RWPE2 (cell line): Measurements from ENCODE around the gene TWIST1.
A peak's percentile ranks its signal among the peaks of the same experiment; 100 is the strongest.

ENCODE experiments used
- ATAC-seq: fragments of 200-7000 bp; cut with Tn5 transposase; 3 replicates; pipeline ENCODE4 v1.9.1; 2021; ENCODE audit warnings: low read depth
- DNase-seq: peaks from one replicate; pipeline ENCODE4 v3.0.0-alpha.2; 2020; ENCODE audit warnings: low spot score
- H3K27ac ChIP-seq: fragments of 450-650 bp; 2 replicates; pipeline ENCODE4 v1.5.1; 2017; ENCODE audit warnings: mild to moderate bottlenecking; ENCODE audit not compliant: poor library complexity, severe bottlenecking
- H3K27me3 ChIP-seq: fragments of 250-450 bp; sonication (Bioruptor Pico); 2 replicates; pipeline ENCODE4 v1.5.1; 2021; ENCODE audit warnings: mild to moderate bottlenecking, moderate library complexity; ENCODE audit not compliant: insufficient read depth, poor library complexity, severe bottlenecking
- H3K36me3 ChIP-seq: fragments of 250-450 bp; sonication (Bioruptor Pico); 2 replicates; pipeline ENCODE4 v1.5.1; 2020; ENCODE audit warnings: low read depth, mild to moderate bottlenecking, moderate library complexity
- H3K4me1 ChIP-seq: fragments of 250-450 bp; sonication (Bioruptor Pico); 2 replicates; pipeline ENCODE4 v1.5.1; 2021; ENCODE audit warnings: mild to moderate bottlenecking, moderate library complexity; ENCODE audit not compliant: insufficient read depth, poor library complexity, severe bottlenecking
- H3K4me3 ChIP-seq: fragments of 250-450 bp; sonication (Bioruptor Pico); 2 replicates; pipeline ENCODE4 v1.5.1; 2021; ENCODE audit warnings: mild to moderate bottlenecking, moderate library complexity; ENCODE audit not compliant: severe bottlenecking
- H3K9me3 ChIP-seq: fragments of 250-450 bp; sonication (Bioruptor Pico); 2 replicates; pipeline ENCODE4 v1.5.1; 2021; ENCODE audit warnings: mild to moderate bottlenecking, moderate library complexity; ENCODE audit not compliant: severe bottlenecking
- TF ChIP-seq, protein P1 (sequence below): fragments of 450-650 bp; IDR thresholded peaks from one replicate; pipeline ENCODE4 v1.5.1; 2017; ENCODE audit warnings: mild to moderate bottlenecking, moderate library complexity; ENCODE audit not compliant: poor library complexity, severe bottlenecking

TWIST1 gene

DNA sequence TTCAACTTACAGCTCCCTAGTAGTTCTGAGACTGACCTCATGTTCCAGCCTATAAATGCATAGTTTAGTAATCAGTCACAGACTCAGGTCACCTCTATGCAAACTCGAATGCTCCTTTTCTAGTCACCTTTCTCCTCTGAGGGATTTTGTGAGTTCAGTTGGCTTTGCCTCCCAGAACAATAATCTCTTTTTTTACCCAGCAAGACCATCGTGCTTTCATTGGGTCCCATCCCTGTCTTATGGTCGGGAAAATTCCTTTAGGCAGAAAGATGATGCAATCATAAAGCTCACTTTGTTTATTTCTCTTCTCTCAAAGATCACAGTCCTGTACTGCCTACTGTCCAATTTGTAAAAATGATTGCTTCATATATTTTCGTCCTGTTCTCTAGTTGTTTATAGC, 38.4 kb downstream of the TWIST1 start:
- H3K27ac ChIP-seq: peak overlapping the region; percentile 31
- no peaks in the 10 kb centered on the region for H3K27me3 ChIP-seq
- TF ChIP-seq, protein P1, sequence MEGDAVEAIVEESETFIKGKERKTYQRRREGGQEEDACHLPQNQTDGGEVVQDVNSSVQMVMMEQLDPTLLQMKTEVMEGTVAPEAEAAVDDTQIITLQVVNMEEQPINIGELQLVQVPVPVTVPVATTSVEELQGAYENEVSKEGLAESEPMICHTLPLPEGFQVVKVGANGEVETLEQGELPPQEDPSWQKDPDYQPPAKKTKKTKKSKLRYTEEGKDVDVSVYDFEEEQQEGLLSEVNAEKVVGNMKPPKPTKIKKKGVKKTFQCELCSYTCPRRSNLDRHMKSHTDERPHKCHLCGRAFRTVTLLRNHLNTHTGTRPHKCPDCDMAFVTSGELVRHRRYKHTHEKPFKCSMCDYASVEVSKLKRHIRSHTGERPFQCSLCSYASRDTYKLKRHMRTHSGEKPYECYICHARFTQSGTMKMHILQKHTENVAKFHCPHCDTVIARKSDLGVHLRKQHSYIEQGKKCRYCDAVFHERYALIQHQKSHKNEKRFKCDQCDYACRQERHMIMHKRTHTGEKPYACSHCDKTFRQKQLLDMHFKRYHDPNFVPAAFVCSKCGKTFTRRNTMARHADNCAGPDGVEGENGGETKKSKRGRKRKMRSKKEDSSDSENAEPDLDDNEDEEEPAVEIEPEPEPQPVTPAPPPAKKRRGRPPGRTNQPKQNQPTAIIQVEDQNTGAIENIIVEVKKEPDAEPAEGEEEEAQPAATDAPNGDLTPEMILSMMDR: no peak
- peak; percentile 93 for ATAC-seq
- H3K9me3 ChIP-seq: no peaks in the 10 kb centered on the region
- no peaks in the 10 kb centered on the region for H3K36me3 ChIP-seq
- H3K4me1 ChIP-seq: peaks cover 9% of the 10 kb centered on the region
- DNase-seq: no peak
- H3K4me3 ChIP-seq: no peak overlapping the region

DNA sequence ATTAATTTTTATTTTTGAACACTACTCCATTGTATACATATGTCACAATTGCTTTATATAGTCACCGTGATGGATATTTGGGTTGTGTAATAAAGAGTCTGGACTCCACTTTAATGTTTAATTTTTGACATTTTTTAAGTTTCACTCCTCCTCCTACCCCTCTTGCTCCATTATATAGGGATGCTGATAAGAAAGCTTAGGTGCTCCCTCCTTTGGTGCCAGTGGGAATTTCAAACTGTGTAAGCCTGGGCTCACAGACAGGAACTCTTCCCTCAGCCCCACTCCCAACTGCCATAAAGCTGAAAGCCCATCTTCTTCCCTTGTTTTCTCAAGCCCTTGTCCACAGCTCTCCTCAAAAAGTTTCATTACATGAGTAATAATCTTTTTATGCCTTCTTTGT, 47.6 kb downstream of the TWIST1 start:
- no peak for DNase-seq
- TF ChIP-seq, protein P1: no peak

DNA sequence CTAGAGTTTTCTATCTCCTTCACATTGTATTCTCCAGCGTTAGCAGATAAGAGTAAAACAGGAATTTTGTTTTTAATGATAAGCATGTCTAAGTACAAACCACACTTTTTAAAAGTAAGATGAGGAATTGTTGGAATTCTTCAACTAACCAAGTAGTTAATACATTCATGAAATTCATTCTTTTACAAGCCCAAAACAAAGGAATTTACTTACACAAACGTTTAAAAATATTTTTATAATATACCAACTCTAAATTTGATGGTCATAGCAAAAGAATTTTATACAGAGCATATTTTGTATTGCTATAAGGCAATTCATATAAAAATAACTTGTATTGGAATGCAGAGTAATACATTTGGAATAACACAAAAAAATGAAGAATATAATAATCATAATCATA, 51.3 kb downstream of the TWIST1 start:
- no peaks in the 10 kb centered on the region for H3K36me3 ChIP-seq
- DNase-seq: no peak

More for the DNA sequence above, 47.6 kb downstream of the TWIST1 start:
- no peaks in the 10 kb centered on the region for H3K9me3 ChIP-seq
- H3K4me3 ChIP-seq: no peak overlapping the region
- peak; percentile 40; the same call in 1 of the 3 replicates for ATAC-seq
- H3K4me1 ChIP-seq: no peaks in the 10 kb centered on the region
- no peaks in the 10 kb centered on the region for H3K36me3 ChIP-seq
- H3K27ac ChIP-seq: no peak overlapping the region
- no peaks in the 10 kb centered on the region for H3K27me3 ChIP-seq

More for the DNA sequence above, 51.3 kb downstream of the TWIST1 start:
- Histone ChIP-seq H3K9me3 (no peaks in the 10 kb centered on the region), H3K27me3 (no peaks in the 10 kb centered on the region), H3K4me1 (peaks cover 2% of the 10 kb centered on the region), H3K4me3 (no peak overlapping the region), H3K27ac (no peak overlapping the region)
- ATAC-seq: no peak
- TF ChIP-seq, protein P1: no peak
